ENCODE measurements around the gene MAPK11. TPM values are rescaled to one million over a fixed set of nuclear protein-coding genes. Genes with fewer than 3 reads are reported as not detected.

MAPK11 gene
- total RNA-seq, 1 donor from 2014 or later, result not detected

DNA sequence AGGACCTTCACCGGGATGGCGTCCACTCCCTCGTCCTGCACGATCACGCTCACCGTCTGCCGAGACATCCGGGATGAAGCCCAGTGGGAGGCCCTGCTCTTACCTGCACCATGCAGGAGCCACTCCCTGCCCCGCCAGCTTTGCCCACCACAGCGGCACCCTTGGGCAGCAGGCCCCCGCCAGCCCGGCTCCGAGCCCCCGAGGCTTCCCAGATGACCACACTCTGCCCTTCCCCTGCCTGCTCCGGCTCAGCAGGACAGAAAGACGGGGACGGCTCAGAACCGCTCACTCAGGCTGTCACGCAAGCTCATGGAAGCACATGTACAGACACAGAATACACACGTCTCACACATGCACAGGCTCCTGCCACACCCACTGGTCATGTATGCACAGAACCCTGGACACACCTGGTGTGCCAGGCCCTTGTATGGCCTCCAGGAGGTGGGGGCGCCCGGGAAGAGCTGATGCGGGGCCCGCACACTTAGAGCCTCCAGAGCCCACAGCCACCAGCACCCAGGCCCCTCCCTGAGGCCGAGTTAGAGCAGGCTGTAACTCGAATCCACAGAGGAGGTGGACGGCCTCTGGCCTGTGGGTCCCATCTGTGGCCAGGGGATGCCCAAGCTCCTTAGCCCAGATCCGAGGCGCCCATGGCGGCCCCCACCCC lies 8.9 kb upstream of the MAPK11 start:
- Mint-ChIP-seq H3K36me3 (peaks cover 20% of the 10 kb centered on the region), H3K9me3 (no peaks in the 10 kb centered on the region)
- peaks cover 12% of the 10 kb centered on the region for H4K20me1 ChIP-seq (ENCODE audit: low read depth)

DNA sequence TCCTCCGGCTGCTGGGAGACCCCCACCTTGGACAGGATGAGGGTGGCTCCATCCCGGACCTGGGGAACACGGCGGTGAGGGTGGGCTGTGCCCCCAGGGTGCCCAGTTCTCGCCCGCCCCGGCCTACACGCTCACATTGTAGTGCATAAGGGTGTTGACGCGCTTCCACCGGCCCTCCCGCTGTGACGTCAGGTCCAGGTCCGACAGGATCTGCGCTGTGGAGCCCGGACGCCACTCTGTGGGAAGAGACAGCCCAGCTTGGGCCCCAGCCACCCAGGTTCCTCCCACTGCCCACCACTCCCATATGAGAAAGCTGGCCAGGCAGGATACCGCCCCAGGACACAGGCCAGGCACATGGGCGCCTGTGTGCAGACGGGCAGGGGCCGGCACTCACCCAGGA lies 8.3 kb upstream of the MAPK11 start:
- H3K4me3 ChIP-seq, result no peak overlapping the region
- Mint-ChIP-seq H3K4me3 (no peak overlapping the region), H3K36me3 (peaks cover 23% of the 10 kb centered on the region), H3K4me1 (peaks cover 13% of the 10 kb centered on the region), H3K27ac (no peak overlapping the region), H3K9me3 (no peaks in the 10 kb centered on the region), H3K27me3 (ENCODE audit: insufficient read depth, low read depth) (peaks cover 6% of the 10 kb centered on the region)
- H3K27ac ChIP-seq, result no peak overlapping the region
- H3K4me2 ChIP-seq, result no peak overlapping the region
- no peak for DNase-seq (ENCODE audit: low spot score)
- no peaks in the 10 kb centered on the region for H3K4me1 ChIP-seq
- no peaks in the 10 kb centered on the region for H3K27me3 ChIP-seq
- no peak overlapping the region for H3K9ac ChIP-seq
- no peak overlapping the region for H2AFZ ChIP-seq (replicated peaks)
- no peaks in the 10 kb centered on the region for H3K9me3 ChIP-seq (ENCODE audit: low read depth)
- no peaks in the 10 kb centered on the region for H3K79me2 ChIP-seq (ENCODE audit: low read depth)
- peaks cover 17% of the 10 kb centered on the region for H4K20me1 ChIP-seq (ENCODE audit: low read depth)
- H3F3A ChIP-seq (ENCODE audit: low read depth), result peaks cover 16% of the 10 kb centered on the region
- TF ChIP-seq, protein P1, sequence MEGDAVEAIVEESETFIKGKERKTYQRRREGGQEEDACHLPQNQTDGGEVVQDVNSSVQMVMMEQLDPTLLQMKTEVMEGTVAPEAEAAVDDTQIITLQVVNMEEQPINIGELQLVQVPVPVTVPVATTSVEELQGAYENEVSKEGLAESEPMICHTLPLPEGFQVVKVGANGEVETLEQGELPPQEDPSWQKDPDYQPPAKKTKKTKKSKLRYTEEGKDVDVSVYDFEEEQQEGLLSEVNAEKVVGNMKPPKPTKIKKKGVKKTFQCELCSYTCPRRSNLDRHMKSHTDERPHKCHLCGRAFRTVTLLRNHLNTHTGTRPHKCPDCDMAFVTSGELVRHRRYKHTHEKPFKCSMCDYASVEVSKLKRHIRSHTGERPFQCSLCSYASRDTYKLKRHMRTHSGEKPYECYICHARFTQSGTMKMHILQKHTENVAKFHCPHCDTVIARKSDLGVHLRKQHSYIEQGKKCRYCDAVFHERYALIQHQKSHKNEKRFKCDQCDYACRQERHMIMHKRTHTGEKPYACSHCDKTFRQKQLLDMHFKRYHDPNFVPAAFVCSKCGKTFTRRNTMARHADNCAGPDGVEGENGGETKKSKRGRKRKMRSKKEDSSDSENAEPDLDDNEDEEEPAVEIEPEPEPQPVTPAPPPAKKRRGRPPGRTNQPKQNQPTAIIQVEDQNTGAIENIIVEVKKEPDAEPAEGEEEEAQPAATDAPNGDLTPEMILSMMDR (IDR thresholded peaks at IDR 0.05), result no peak
- no peak for TF ChIP-seq EZH2 (IDR thresholded peaks at IDR 0.05)
- TF ChIP-seq EZH2phosphoT487 (IDR thresholded peaks at IDR 0.05), result no peak
- H3K36me3 ChIP-seq, result no peaks in the 10 kb centered on the region

More for the DNA sequence above, 8.9 kb upstream of the MAPK11 start:
- Histone ChIP-seq H3F3A (ENCODE audit: low read depth) (peaks cover 16% of the 10 kb centered on the region), H3K27ac (no peak overlapping the region), H3K79me2 (ENCODE audit: low read depth) (no peaks in the 10 kb centered on the region), H2AFZ (replicated peaks) (no peak overlapping the region), H3K4me2 (no peak overlapping the region), H3K9ac (no peak overlapping the region), H3K4me1 (no peaks in the 10 kb centered on the region), H3K27me3 (no peaks in the 10 kb centered on the region), H3K9me3 (ENCODE audit: low read depth) (no peaks in the 10 kb centered on the region), H3K36me3 (no peaks in the 10 kb centered on the region), H3K4me3 (no peak overlapping the region)
- DNase-seq (ENCODE audit: low spot score), result no peak
- Mint-ChIP-seq H3K27me3 (ENCODE audit: insufficient read depth, low read depth) (peaks cover 1% of the 10 kb centered on the region), H3K4me1 (peaks cover 8% of the 10 kb centered on the region), H3K27ac (no peak overlapping the region), H3K4me3 (no peak overlapping the region)
- TF ChIP-seq EZH2phosphoT487 (IDR thresholded peaks at IDR 0.05) (no peak), EZH2 (IDR thresholded peaks at IDR 0.05) (no peak)
- TF ChIP-seq, protein P1 (IDR thresholded peaks at IDR 0.05), result no peak

DNA sequence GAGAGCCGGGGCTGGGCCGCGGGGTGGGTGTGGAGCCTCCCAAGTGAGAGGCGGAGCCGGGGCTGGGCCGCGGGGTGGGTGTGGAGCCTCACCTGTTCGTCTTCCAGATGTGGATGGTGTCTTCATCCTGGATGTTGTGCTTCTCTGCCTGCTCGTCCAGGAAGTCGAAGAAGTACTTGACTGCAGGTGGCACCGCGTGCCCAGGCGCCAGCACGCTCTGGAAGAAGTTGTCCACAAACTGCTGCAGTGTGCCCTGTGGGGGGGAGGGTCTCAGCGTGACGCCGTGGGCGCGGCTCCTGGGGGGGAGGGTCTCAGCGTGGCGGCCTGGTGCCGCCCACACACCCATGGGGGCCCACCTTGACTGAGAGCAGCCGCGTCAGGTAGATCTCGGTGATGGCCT lies 7.6 kb upstream of the MAPK11 start:
- Histone ChIP-seq H4K20me1 (ENCODE audit: low read depth) (peaks cover 20% of the 10 kb centered on the region), H3K36me3 (no peaks in the 10 kb centered on the region), H3K4me1 (peaks cover 2% of the 10 kb centered on the region), H3F3A (ENCODE audit: low read depth) (peaks cover 18% of the 10 kb centered on the region), H3K27me3 (no peaks in the 10 kb centered on the region), H3K9me3 (ENCODE audit: low read depth) (no peaks in the 10 kb centered on the region), H3K4me3 (no peak overlapping the region), H3K9ac (no peak overlapping the region), H3K27ac (no peak overlapping the region), H2AFZ (replicated peaks) (no peak overlapping the region), H3K4me2 (no peak overlapping the region), H3K79me2 (ENCODE audit: low read depth) (no peaks in the 10 kb centered on the region)
- Mint-ChIP-seq H3K4me3 (no peak overlapping the region), H3K4me1 (peaks cover 16% of the 10 kb centered on the region), H3K36me3 (peaks cover 23% of the 10 kb centered on the region), H3K9me3 (no peaks in the 10 kb centered on the region), H3K27ac (no peak overlapping the region), H3K27me3 (ENCODE audit: insufficient read depth, low read depth) (peaks cover 6% of the 10 kb centered on the region)
- no peak for DNase-seq (ENCODE audit: low spot score)
- no peak for TF ChIP-seq EZH2phosphoT487 (IDR thresholded peaks at IDR 0.05)
- TF ChIP-seq, protein P1 (IDR thresholded peaks at IDR 0.05), result no peak
- TF ChIP-seq EZH2 (IDR thresholded peaks at IDR 0.05), result no peak
